ELR (cell line): ENCODE data around the gene TBATA.
A peak's percentile ranks its signal among the peaks of the same experiment; 100 is the strongest.

Source experiments
- DNase-seq: peaks from one replicate; pipeline ENCODE4 v3.0.0-alpha.2; 2015; ENCODE audit warnings: low read depth

TBATA gene

DNA sequence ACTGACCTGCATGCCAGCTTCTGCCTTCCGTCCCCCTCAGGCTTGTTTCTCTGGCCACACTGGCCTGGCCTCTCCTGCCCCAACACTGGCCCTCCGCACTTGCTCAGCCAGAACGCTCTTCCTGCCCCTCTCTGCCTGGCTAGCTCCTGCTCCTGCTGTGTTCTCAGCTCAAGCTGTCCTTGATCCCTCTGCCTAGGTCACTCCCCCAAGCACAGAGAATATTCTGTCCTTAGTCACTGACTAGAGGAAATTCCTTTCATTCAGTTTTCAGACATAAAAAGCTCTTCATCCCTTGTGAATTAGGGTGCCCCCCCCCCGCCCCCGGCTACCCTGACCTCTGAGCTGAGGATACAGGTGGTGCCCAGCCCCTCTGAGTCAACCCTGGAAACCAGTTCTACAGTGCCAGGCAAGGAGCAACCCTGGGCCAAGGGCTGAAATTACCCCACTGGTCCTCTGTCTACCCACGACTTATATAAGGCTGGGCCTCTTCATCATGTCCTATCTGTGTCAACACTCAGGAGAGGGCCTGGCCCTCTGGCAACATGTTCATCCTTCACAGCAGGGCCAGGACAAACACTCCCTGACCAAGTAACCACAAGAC, 23.9 kb upstream of the TBATA start:
- DNase-seq = no peak

DNA sequence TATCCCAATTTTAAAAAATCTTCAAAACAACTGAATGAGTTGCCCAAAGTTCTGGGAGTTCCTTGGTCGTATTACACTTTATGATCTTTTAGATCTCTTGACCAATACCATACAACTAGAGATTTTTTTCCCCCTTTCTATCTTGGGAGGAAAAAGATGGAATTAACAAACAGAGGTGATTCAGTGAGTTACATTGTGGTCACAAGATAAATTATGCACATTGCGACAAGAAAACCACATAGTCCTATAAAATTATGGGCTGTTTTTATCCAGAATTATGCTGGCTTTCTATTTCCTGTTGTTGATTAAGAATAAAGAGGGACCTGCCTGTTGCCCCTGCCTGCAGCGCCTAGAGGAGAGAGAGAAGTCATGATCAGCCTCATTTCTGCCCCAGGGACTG, 22.4 kb upstream of the TBATA start:
- no peak for DNase-seq

DNA sequence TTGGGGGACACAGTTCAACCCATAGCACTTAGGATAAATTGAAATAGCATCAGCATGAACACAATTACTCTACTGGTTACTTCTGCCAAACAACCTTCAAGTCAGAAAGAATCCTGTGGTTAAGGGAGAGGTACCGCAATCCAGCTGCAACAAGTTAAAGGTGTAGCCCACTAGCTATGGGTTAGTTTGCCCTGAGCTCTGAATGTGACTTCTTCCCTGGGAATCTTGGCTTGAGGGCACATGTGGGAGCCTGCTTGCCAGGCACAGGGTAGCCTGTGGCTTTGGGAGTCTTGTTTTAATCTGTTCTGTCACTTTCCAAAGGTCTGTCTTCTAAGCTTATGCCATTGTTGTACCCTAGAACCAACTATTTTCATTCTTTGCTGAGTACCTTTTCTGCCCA, 21.7 kb upstream of the TBATA start:
- no peak for DNase-seq

DNA sequence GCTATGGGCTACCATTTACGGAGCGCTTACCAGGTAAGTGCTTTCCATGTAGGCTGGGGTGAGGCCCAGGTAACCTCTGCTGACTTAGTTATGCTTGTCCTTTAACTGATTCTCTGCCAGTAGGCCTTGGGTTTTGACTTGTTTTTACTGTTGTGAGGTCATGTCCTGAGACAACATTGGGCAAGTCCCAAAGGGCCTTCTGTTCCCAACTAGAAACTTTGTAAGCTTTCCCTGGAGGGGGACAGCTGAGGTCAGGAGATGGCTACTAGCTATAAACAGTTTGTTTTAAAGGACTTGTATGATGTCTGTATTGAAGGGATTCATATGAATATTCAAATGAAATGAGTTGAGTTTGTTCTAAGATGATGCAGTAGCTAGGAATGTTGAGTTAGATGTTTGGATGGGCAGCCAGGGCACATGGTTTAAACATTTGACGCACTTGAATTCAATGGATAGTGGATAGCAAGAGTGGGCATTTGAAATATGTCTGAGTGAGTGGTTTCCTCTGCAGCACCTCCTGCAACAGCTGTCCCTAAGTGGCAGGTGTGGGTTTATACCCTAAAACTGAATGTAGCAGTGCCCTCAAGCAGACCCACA, 20.5 kb upstream of the TBATA start:
- no peak for DNase-seq

DNA sequence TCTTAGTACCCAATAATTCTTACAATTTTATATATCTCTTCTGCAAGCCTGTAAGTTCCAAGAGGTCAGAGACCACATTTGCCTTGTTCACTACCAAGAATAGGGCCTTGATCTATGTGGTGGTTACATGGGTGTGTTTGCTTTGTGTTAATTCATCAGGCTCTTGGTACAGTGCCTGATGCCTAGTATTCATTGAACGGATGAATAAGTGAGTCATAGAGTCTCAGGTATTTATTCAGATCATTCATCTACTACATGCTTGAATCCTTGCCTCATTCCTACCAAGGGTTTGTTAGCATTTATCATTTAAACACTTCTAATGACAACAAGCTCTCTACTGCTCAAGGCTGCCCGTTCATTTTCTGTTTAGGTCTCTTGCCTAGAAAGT, 19.2 kb upstream of the TBATA start:
- no peak for DNase-seq

DNA sequence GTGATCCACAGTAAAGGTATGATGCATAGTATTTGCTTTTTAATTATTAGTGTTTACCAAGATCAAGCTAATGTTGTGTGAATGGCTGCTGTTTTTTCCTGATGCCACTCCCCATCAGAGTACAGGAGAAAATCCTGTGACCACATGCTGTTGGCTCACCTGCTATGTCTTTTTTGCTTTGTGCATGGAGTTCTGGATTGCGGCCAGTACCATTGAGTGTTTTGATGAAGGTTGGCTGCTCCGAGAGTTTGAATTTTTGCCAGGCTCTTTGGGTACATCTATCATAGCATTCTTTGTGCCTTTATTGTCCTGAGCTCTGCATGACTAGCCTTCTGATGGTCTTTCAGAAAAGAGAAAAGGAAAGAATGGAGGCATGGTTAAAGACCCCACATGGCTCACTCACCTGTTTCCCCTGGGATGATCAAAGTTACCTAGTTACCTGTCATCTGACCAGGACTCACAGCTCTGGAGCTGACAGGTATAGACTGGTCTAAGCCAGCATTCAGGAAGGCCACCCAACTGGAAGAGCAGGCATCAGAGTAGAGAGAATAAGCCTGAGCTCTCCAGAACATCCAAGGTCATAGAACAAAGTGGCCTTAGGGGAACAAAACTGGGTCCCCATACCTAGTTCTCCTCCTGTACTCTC, 18.7 kb upstream of the TBATA start:
- DNase-seq = no peak

DNA sequence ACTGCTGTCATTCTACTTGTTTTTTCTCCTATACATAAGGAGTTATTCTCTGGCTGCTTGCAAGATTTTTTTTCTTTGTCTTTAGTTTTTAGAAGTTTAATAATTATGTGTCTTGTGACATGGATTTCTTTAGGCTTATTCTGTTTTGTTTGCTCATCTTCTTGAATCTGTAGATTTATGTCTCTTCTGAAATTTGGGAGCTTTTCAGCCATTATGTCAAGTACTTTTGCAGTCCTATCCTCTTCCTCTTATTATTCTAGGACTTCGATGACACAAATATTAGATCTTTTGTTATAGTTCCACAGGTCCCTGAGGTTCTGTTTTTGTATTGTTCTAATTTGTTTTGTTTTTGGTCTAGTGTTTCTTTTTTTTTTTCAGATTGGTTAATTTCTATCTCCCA, 16.7 kb upstream of the TBATA start:
- DNase-seq = no peak

DNA sequence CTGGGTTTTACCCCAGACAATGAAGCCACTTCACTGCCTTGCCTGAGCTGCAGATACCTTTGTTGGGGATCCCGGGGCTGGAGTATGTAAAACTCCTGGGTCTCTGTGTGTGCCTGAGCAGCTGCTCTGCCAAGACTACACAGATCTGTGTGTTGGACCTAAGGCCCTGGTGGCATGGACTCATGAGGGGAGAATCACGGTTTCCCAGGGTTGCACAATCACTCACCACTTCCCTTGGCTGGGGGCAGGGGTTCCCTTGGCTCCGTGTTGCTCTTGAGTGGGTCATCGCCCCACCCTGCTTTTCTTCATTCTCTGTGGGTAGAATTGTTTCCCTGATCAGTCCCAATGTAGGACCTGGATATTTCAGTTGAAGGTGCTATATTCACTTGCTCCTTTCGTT, 13.9 kb upstream of the TBATA start:
- DNase-seq = peak; percentile 15

DNA sequence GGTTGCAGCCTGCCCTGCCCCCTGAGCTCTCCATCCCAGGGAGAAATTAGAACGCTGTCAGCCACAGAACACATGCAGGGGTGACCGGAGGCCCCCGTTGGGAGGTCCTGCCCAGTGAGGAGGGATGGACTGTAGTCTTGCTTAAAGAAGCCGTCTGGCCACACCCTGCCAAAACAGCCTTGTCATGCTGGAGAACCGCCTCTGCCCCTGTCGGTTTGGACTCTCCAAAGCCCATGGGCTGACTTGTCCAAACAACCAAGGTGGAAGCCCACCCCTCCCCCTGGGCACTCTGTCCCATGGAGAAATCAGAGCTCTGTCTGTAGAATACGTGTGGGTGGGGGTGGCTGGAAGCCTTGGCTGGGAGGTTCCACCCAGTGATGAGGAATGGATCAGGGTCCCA, 12.7 kb upstream of the TBATA start:
- no peak for DNase-seq

DNA sequence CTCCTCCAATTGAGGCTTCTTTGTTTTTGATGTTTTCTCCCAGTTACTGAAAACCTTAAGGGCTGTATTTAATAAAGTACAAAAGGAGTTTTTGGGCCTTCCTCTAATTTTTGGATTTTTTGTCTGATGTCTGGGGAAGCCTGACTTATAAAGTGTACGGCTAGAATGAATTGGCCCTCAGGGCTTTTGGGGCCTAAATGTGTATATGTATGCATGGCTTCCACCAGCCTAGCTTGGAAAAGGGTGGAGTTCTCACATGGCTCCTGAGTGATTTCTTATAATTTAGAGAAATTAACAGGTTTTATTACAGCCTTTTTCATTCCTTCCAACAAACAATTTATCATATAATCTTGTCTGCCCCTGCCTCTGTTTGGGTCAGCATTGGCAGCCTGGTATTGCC, 10.4 kb upstream of the TBATA start:
- DNase-seq = no peak

DNA sequence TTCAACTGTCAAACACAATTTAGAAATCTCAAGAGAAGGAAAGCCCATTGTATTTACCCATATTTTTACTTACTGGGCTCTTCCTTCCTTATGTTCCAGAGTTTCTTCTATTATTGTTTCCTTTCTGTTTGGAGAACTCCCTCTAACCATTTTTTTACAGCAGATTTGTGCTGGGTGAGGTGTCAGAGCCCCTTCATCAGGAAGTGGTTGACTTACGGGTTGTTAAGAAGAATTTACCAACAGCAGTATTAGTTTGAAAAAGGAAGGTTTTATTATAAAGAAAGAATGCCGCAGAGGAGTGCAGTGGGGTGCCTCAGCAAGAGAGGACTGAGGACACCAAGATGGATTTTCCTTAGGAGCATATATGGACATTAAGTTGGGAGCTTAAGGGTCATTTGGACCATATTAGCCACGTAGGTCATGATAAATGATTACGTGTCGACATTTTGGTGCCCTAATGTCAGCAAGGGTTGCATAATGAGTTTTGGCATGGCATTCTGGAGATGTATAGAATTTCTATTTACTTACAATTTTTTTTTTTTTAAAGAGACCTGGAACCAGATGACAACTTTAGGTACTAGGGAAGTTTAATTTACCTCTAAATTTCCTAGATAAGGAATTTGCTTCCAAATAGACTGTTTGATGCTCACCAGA, 6.3 kb upstream of the TBATA start:
- no peak for DNase-seq

DNA sequence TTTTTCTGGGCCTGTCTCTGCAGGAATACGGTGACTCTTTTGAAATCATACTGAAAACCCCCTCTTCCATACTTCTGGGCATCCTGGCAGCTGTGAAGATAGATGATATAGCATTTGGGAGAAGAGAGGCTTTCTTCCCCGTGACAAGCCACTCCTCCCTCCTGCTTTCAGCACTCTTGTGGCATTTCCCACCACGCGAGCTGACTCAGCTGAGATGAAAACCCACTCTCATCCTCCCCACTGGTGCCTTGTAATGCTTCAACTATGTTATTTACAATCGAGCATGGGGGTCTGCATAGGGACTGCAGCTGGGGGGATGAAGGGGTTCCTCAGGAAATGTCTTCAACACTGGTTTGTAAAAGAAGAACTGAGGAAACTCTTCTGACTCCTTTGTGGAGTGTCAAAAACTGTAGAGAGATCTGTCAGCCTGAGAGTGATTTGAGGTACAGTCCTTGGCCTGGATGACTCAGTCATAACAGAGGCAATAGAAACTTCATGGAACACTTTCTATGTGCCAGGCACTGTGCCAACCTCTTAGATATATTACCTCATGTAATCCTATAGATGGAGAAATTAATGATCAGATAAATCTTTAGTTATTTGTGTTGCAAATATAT, 1.7 kb upstream of the TBATA start:
- peak; percentile 58 for DNase-seq

DNA sequence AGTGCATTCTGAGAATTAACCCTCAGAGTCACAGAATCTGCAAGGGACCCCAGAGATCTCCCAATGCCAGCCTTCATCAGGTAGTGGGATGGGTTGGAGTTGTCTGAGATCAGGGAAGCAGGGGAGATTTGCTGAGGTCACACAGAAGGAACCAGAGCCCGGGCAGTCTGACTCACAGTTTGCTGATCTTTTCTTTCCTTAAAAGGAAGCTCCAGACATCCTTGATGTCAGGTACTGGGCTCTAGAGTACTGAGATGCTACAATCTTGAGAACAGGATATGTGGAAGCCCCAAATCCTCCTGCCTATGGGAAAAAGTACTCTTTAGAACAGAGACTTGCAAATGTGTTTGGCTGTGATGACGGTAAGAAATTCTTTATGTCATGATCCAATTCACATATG, 706 bp downstream of the TBATA start:
- peak; percentile 34 for DNase-seq

DNA sequence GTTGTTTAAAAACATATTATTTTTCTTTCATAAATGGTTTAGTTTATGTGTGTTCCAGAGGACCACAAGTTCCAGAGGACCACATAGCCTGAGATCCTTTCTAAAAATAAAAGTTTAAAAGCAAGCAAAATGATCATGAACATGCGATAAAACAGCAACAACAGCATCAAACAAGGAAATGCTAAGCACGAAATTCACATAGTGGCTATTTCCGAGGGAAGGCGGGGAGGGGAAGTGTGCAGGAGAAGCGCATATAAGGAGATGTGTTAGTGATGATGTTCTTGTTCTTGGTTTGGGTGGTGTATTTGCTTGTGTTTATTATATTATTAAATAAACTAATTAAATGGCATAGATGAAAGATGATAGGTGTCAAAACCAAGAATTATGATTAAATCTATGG, 1.2 kb downstream of the TBATA start:
- no peak for DNase-seq

DNA sequence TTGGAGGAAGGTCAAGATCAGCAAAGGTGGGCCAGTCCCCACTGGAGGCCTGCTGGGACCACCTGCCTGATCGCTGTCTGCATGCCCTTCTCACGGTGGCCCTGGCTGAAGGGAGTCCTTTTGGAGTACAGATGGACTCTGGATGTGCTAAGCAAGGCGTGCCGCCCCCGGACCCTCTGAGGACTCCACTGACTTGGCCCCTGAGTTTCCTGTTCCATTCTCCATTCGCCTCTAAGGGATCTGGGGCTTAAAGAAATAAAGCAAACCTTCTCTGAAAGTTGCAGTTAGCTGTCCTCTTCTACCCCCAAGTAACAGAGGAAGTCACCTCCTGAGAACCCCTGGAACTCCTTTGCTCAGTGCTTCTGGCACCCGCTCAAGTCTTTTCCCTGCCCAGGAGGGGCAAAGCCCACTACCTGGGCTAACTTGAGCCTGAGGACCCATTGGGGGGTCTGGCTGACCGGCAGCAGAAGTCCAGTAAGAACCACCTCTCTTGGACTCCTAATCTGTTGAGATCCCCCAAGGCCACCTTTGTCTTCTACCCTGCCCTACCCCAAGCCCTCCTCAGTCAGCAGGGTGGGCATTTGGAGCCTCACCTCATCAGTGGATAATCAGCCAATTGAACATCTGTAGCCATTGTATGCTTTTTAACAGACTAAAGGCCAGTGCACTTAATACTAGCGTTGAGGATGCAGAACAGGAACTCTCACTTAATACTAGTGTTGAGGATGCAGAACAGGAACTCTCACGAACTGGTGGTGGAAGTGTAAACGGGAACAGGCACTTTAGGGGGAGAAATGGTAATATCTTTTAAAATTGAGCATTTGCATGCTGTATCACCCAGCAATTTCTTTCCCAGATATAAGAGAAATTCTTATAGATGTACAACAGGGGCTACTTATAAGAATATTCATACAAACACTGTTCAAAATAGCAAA, 2.2 kb downstream of the TBATA start:
- DNase-seq = no peak

DNA sequence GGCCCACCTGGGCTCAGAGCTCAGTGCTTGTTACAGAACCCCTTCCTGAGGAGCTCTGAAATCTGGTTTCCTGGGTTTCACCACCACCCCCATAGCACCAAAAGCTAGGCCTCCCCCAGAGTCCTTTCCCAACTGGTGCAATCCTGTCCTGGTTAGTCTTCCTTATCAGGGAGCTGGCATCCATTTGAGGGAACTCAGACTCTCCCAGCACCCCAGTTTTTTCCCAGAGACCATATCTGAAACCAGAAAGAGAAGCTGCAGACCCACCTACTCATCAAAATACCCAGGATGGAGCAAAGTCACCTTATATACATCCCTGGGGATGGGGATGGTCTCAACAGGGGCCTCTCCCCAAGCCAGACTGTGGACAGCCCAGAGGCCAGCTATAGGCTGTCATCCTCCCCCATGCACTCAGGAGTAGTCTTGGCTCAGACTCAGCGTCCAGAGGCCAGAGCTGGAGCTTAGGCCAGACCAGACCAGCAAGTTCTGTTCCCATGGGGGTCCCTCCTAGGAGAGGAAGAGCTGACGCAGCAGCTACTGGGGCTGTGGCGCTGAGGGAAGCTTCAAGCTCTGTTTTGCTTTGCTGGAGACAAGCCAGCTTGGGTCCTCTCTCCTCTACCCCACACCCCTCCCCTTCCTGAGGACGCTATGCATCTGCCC, 3.0 kb downstream of the TBATA start:
- no peak for DNase-seq

DNA sequence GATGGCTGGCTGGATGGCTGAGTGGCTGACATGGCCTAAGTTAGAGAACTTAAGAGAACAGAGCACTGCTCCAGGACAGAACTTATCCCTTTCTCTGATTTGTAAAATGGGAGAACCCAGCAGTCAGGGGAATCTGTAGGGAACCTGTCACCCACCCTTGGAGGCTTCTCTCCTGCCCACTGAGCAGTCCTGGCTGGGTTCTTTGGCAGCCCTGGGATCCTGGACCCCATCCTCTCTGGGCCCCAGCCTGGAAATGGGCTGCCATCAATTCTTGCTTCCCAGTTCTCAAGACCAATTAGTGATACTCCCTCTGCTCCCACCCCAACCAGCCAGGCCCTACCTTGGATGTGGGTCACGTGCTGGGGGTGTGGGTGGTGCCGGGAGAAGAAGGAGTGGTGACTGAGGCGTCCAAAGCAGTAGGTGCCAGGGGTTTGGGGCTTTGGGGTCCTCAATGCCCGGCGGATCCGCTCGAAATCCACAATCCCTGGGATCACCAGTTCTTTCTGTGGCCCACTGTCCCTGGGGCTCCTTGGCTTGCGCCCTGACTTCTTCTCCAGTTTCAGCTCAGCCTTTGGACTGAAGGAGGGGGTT, 3.6 kb downstream of the TBATA start:
- DNase-seq = no peak

DNA sequence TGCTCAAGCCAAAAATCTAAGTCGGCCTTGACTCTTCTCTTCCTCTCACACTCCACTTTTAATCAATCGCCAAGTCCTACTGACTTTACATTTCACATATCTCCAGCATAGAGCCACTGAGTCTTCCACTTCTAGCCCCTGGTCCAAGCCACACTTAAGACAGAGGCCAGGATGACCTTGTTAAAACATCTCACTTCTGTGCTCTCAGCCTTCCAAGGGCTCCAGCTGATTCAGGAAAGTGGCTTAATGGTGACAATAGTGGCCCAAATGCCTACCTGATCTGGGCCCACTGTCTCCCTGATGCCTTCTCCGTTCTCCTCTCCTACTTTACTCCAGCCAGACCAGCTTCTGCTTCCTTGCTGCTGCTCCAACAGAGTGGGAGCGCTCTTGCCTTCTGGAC, 4.4 kb downstream of the TBATA start:
- DNase-seq = no peak

DNA sequence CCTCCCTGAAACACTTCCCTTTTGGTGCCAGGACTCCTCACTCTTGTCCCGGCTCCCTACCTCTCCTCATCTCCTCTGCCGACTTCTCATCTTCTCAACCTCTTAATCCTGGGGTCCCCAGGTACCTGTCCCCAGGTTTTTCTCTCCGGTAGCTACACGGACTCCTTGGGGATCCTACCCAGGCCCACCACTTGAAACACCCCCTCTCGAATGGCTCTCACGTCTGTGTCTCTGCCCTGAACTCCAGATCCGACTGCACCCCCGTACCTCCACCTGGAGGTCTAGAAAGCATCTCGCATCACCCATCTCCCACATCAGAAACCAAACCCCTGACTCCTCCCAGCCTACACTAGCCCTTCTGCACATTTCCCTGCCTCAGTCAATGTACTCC, 4.8 kb downstream of the TBATA start:
- DNase-seq = no peak

DNA sequence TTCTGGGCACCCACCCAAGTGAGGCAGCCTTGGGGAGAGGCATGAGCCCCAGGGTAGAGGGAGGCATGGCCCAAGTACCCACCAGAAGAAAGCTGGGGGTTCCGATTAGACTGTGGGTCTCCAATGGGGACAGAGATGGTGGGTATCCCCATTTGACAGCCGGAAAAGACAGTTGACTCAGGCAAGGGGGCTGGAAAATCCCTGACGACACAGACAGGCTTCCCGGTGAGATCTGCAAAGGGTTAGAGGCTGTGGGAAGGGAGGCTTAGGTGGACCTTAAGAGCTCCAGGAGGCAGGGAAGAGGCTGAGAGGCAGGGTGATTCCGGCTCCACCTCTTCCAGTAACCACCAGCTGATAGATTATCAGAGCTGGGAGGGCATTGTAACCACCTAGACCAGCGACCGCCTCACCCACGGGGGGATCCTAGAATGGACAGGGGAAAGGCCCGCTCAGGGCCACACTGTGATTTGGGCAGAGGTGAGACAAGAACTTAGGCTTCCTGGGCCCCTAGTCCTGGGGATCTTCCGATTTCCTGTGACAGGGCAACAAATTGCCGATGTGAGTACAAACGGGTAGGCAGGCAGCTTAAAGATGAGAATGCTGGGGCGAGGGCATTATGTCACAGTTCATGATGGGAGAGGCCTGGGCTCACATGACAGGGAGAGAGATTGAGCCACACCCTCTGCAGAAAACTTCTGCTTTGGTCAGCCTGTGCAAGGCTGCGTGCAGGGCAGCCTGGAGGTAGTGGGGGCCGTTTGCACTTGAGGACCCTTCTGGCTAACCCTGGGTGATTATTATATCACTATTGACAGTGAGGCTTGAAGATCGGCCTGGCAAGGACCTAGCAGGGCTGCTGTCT, 5.4 kb downstream of the TBATA start:
- no peak for DNase-seq
